Effector CD8-positive, alpha-beta T cell (primary cell): ENCODE measurements around the gene STK40.

Source experiments
- DNase-seq: peaks from one replicate; lab custom pipeline; 2025; lab: John Stamatoyannopoulos, UW

The STK40 gene

DNA sequence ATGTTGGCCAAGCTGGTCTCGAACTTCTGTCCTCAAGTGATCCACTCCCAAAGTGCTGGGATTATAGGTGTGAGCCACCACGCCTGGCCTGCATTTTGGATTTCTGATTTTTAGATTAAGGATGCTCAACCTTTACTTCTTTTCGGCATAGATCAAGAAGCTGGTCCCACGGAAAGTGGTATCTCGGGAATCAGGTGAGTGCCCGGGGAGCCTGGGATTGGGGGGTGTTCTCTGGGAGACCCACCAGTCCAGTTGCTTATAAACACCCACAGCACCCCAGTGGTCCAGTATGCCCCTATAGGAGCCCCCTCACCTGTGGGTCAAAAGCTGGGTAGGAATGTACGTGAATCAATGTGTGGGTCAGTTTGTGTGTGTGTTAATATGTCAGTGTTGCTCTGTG, 76.3 kb downstream of the STK40 start:
- DNase-seq, result no peak

DNA sequence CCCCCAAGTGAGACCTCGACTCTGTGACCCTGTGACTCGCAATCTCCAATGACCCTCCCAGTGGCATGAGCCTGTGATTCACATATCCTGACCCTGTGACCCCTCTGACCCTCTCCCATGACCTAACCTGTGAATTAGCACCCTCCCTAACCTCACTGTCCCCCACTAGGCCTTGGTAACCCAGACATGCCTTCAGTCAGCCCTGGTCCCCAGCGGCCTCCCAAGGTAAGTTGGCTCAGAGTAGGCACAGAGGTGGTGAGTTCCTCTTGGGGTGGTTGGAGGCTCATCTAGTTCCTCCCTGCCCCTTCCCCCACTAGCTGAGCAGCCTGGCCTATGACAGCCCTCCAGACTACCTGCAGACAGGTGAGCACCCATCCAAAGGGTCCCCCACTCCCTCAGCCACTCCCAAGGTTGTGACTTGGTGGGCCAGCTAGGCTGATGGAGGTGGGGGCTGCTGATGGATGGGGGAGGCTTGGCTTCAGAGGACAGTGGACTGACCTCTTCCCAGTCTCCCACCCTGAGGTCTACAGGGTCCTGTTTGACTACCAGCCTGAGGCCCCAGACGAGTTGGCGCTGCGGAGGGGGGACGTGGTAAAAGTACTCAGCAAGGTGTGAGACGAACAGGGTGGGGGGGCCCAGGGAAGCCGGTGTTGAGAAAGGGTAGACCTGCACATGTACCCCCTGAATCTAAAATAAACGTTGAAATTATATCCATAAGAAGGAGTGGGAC, 78.0 kb downstream of the STK40 start:
- no peak for DNase-seq

DNA sequence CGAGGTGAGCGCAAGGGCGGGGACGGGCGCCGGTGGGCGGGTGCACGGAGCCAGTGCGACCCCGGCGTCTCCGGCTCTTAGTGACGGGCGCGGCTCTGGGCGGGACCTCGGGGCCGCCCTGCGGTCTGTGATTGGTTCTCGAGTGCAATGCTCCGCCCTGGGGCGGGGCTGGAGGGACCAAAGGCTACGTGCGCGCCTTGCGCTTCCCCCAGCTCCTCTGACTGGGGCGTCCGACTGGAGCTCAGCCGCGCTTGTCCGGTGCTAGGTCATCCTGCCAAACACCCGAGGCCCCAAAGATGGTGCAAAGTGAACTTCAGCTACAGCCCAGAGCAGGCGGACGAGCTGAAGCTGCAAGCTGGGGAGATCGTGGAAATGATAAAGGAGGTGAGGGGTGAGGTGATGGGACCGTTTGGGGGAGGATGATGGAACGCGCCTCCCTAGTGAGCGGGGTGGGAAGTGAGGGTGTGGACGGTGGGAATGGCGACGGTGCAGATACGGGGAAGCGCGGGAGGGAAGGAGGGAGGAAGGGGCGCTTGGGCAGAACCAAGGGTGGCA, 78.7 kb downstream of the STK40 start:
- DNase-seq, result peak; percentile 89

DNA sequence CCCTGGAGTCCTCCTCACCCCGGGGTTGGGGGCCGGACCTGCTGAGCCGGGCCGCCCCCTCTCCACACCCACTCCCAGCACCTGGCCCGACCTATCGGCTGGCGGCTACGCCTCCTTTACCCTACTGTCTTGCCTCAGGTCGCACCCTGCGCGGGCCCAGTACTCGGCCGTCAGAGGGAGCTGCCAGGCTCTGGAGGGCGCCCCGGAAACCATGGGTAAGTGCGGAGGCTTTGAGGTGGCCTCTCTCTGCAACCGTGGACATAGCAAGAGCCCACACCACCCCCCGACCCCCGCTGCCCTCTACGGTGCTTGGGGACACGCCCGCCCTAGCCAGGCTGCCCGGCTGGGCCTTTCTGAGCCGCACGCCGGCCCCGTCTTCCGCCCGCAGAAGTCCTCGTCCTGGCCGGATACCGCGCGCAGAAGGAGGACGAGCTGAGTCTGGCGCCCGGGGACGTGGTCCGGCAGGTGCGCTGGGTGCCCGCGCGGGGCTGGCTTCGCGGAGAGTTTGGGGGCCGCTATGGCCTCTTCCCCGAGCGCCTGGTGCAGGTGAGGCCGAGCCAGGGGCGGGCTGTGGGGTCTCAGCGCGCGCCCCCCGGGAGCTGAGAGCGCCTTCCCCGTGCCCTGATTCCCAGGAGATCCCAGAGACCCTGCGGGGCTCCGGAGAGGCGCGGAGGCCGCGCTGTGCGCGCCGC, 79.4 kb downstream of the STK40 start, which contains the start of gene SH3D21:
Gene SH3D21, plus strand, starts transcription at position 159 of the 692 bp plus-strand sequence. Its CDS starts 53 bp downstream, at position 212.
- peak; percentile 23 for DNase-seq

DNA sequence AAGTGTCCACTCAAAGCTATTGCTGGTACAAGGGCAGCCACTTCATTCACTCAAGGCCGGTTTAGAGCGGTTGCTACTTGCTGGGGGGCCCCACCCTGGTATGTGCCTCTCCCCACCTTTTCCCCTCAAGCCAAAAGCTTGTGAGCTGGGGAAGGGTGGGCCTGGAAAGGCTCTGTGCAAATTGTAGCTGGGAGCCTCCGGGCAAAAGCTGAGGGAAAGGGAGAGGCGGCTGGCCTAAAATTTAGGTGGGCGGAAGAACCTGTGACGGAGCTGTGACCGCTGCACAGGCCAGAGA, 79.9 kb downstream of the STK40 start:
- DNase-seq, result no peak

DNA sequence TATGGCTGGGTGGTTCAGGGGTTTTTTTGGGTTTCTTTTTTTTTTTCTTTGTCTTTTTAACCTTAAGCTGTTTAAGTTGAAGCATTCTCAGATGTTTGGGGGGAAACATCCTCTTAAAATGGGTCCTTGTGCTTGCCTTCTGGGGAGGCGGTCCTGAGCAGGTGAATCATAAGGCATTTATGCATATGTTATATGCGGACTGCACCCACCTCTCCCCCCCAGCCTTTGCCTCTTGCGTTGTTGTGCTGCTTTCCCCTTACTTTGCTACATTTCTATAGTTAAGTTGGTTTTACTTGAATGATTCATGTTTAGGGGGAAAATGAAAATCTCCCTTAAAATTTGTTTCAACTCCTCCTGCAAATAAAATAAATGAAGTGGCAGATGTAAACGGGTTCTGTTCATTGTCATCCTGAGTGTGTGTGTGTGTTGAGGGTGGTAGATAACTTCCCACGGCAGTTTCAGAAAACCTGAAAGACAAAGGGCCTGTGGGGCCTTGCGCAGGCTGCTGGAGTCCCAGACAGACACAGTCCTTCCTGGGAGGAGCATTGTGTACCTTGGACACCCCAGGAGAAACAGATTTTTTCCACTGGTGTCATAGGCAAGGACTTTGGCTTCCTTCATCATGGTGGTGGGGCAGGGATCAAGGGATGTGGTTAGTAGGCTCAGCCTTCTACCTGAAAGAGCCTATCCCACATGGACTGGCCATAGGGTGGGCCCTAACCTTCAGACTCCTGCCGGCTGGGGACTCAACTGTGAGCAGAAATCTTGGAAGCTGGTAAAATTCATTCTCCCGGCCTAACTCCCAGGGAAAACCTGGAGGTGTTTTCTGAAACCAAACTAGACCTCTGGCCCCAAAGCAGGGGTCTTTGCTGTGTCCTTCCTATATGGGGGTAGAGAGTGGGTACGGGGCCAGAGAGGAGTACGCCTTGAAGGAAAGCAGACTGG, 80.5 kb downstream of the STK40 start:
- DNase-seq, result no peak

DNA sequence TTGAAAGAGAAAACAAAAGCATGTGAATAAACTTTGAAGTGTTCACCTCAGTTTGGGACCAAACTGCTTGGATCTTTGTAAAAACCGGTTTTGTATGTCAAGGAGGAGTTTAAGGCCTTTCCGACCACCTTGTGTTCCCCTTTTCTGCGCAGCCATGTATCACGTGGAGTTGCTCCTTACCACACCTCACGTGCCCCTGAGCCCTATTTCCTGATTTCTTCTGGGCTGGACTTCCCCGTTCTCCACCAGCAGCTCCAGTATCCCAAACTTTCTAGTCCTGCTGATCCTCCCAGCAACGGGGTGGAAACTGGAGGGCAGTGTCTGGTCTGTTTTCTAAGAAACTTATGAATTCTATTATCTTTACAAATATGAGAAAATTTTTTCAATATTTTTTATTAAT, 81.2 kb downstream of the STK40 start:
- DNase-seq, result no peak

DNA sequence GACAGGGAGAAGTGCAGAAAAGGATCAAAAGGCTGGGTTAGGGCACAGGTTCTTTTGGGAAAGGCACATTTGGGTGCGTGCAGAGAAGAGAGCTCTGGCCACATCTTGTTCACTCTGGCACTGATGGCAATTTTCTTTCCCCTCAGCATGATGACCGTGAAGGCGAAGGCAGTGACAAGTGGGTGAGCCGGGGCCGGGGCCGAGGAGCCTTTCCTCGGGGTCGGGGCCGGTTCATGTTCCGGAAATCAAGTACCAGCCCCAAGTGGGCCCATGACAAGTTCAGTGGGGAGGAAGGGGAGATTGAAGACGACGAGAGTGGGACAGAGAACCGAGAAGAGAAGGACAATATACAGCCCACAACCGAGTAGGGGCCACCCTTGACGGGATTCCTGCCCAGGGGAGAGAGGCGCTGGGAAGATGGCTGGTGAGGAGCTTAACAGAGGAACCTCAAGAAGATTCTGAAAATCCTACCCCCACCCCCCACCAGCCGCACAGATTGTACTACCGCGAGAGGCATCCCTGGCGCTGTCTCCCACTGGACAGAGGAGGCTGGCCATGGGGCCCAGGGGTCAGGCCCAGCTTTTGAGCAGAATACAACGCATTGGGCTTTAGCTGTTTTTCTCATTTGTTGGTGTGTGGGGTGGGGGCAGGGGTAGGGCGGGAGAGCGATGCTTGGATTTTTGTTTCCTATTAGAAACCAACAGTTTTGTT, 81.9 kb downstream of the STK40 start:
- no peak for DNase-seq

DNA sequence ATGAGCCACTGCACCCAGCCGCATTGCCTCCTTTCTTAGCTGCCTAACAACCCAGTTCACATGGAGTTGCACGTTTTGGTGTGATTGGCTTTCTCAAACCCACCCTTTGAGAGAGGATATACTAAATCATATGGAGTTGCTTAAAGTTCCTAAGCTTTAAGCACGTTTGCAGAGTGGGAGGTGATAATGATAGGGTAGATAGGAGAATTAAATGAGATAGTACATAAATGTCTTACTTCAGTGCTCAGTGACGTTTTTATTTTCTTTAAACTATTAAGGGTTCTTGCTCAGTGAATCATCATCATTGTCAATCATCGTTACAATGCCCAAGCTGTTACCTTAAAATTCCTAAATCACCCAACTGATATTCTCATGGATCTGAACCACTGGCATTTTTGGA, 82.5 kb downstream of the STK40 start:
- DNase-seq, result no peak

DNA sequence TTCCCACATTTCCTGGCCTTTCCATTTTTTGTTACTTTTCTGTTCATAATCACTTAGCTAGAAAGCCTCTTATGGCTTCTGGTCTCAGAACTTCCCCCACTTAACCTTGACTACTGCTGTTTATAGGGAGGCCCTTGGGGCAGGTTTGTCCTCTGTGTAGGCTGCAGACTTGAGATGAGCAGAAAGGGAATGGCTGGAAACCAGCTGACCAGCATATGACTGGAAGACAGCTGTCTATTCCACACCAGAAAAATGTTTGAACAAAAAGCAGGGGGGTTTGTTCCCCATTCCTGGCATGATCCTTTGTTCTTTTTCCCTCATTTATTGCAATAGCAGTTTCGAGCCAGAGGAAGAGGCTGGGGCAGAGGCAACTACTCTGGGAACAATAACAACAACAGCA, 84.5 kb downstream of the STK40 start:
- DNase-seq, result no peak

DNA sequence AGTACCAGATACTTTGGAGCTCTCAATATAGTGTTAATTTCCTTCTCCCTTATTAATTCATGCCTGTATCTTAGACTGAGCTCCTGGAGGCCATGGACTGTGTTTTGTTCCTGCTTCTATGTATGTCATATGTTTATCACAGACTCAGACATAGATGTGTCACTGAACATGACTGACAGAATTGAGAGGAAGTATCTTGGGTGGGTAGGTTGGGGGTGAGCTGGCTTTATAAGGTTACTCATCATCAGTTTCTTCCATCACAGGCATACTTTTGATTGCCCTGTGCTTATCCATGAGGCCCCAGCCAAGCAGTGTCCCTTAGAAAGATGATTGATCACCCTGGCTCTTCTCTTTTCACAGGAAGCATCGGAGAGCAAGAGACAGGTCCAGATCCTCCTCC, 85.2 kb downstream of the STK40 start:
- DNase-seq, result no peak

DNA sequence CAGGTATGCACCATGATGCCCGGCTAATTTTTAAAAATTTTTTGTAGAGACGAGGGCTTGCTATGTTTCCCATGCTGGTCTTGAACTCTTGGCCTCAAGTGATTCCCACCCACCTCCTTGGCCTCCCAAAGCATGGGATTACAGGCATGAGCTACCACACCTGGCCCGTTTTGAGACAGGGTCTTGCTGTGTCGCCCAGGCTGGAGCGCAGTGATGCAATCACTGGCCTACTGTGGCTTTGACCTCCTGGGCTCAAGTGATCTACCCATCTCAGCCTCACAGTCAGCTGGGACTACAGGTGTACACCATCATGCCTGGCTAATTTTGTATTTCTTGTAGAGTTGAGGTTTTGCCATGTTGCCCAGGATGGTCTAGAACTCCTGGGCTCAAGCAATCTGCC, 87.1 kb downstream of the STK40 start:
- no peak for DNase-seq

DNA sequence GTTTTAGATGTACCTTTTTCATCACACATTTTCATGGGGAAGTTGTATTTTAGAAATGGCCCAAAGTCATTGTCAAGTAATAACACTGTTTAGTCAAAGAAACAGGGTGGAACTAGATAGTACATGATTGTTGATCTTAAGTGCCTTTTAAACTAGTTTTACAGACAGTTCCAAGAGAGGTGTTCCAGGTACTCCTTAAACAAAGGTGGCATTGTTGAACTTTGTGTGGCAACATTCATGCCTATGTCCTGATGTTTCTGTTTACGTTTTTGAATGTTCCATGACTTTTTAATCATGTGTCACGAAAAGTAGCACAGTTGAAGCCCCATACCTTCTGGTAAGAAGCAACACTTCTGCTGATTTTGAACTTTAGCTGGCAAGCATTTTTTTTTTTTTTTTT, 88.7 kb downstream of the STK40 start:
- DNase-seq, result no peak

DNA sequence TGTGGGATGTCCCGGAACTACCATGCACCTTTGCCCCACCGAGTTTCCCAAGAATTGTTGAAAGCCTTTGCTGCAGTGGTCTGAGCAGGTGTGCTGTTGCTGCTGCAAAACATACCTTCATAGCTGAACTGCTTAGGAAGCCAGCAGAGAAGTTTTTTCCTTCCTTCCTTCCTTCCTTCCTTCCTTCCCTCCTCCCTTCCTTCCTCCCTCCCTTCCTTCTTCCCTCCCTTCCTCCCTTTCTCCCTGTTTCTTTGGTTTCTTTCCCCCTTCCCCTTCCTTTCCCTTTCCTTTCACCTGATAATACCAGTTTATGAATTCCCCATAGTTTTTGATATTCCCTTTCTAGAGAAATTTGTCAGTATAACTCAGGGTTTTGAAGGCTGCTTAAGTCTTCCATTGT, 90.3 kb downstream of the STK40 start:
- no peak for DNase-seq
